ENCODE data around the gene DNAH8.

DNAH8 gene

DNA sequence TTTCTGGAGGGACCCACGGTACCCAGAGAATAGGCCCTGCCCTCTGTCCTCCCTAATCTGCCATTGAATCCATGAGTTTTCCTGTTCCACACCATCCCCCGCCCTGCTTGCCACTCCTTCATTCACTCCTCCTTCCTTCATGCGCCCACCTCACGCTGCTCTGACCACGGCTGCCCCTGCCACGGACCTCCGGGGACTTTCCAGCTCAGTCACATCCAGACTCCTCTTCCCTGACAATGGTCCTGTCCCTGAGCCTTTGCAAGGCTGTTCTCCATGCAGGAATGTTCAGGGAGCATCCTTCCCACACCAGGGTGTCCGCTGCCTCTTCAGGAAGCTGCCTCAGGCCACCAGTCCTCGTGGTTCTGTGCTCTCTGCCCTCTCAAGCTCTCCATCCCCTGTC, 359.4 kb downstream of the DNAH8 start:
- H3K4me3 ChIP-seq (replicated peaks; ENCODE audit: low read depth, low read length) = no peak overlapping the region
- DNase-seq (ENCODE audit: low read depth) = no peak
- TF ChIP-seq, protein P1, sequence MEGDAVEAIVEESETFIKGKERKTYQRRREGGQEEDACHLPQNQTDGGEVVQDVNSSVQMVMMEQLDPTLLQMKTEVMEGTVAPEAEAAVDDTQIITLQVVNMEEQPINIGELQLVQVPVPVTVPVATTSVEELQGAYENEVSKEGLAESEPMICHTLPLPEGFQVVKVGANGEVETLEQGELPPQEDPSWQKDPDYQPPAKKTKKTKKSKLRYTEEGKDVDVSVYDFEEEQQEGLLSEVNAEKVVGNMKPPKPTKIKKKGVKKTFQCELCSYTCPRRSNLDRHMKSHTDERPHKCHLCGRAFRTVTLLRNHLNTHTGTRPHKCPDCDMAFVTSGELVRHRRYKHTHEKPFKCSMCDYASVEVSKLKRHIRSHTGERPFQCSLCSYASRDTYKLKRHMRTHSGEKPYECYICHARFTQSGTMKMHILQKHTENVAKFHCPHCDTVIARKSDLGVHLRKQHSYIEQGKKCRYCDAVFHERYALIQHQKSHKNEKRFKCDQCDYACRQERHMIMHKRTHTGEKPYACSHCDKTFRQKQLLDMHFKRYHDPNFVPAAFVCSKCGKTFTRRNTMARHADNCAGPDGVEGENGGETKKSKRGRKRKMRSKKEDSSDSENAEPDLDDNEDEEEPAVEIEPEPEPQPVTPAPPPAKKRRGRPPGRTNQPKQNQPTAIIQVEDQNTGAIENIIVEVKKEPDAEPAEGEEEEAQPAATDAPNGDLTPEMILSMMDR (IDR thresholded peaks at IDR 0.05; ENCODE audit: low read length, missing control alignments) = no peak

DNA sequence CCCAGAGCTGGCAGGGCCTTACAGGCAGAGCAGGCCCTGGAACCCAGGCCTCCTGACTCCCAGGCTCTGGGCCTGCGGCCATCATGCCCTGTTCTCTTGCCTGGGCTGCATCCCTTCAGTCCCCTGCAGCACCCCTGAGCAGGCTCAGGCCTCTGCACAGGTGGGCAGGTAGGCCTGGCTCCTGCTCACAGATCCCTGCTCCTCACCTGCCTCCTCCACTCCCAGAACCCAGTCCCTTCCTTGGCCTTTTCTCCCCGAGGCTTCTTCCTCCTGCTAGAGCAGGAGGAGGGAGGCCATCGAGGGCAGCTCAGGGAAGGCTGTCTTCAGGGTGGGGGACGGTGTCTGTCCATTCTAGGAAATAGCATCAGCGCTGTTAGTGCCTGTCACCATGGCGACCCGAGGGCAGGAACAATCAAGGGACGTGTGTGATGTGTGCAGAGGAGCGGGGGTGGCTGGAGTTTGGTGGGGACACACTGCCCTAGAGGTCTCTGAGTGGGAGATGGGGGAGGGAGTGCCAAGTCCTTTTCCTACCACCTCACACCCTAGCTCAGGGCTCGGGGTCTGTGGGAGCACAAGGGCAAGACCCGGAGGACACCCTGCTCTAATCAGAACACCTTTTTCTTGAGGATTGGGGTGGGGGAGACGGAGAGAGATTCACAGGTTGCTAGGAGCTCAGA, 360.0 kb downstream of the DNAH8 start:
- TF ChIP-seq, protein P1 (IDR thresholded peaks at IDR 0.05; ENCODE audit: low read length, missing control alignments) = no peak
- no peak for DNase-seq (ENCODE audit: low read depth)
- no peak overlapping the region for H3K4me3 ChIP-seq (replicated peaks; ENCODE audit: low read depth, low read length)

DNA sequence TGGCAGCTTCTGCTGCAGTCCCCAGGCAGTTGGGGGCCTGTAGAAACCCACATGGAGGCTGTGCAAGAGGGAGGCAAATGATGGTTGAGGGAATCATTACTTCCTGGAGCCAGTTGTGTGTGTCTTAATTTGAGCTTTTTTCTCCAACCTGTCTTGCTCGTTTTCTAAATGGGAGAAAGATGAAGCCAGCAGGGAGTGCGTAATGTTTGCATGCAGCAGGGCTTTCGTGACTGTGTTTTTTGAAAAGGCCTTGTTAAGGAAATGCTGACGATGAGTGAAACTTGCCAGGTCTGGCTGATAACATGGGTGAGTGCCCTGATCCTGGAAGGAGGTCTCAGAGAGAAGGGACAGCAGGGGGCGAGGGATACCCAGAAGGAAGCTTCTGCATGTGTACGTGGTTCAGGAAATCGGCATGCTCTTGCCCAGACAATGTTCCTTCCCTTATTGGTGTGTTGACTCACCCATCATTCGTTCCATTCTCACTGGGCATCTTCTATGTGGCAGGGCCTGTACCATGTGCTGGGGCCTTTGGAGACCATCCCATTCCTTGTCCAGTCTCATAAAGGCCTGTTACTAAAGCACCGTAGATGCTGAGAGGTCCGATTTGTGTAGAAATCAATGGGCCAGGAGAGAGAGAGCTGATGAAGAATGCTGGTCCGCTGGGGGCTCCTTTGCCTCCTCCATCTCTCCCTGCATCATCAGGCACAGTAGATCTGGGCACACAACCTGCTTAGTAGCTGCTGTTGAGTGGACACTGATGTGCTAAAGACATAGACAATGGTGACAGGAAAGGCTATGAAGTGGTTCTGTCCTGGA, 360.9 kb downstream of the DNAH8 start:
- TF ChIP-seq, protein P1 (IDR thresholded peaks at IDR 0.05; ENCODE audit: low read length, missing control alignments) = no peak
- DNase-seq (ENCODE audit: low read depth) = no peak
- H3K4me3 ChIP-seq (replicated peaks; ENCODE audit: low read depth, low read length) = no peak overlapping the region

DNA sequence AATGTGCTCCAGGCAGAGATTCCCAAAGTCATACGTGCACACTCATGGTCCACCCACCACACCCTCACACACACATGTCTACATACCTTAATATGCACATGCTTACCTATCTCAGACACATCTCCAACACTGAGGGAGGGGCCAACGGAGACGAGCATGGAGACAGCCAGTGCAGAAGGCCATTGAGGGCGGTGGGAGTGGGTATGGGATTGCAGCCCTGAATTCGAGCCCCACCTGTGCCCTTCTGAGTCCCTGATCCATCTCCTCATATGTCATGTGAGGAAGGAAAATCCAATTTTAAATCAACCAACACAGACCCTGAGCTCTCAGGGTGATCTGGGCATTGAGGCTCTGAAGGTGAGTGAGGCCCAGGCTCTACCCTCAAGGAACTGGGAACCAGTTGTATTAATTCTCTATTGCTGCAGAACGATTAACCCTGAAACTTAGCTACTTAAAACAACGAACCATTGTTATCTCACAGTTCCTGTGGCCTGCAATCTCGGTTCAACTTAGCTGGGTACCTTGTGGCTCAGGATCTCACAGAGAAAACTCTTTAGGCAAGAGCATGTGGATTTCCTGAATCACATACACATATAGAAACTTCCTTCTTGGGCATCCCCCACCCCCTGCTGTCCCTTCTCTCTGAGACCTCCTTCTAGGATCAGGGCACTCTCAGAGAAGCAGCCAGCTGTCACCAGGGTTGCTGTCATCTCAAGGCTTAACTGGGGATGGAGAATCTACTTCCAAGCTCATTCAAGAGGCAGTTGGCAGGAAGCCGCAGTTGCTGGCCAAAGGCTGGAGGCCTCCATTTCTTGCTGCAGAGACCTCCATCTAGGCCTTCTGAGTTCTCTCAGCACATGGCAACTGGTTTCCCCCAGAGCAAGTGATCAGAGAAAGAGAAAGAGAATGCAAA, 361.8 kb downstream of the DNAH8 start:
- DNase-seq (ENCODE audit: low read depth) = no peak
- H3K4me3 ChIP-seq (replicated peaks; ENCODE audit: low read depth, low read length) = no peak overlapping the region
- TF ChIP-seq, protein P1 (IDR thresholded peaks at IDR 0.05; ENCODE audit: low read length, missing control alignments) = no peak

DNA sequence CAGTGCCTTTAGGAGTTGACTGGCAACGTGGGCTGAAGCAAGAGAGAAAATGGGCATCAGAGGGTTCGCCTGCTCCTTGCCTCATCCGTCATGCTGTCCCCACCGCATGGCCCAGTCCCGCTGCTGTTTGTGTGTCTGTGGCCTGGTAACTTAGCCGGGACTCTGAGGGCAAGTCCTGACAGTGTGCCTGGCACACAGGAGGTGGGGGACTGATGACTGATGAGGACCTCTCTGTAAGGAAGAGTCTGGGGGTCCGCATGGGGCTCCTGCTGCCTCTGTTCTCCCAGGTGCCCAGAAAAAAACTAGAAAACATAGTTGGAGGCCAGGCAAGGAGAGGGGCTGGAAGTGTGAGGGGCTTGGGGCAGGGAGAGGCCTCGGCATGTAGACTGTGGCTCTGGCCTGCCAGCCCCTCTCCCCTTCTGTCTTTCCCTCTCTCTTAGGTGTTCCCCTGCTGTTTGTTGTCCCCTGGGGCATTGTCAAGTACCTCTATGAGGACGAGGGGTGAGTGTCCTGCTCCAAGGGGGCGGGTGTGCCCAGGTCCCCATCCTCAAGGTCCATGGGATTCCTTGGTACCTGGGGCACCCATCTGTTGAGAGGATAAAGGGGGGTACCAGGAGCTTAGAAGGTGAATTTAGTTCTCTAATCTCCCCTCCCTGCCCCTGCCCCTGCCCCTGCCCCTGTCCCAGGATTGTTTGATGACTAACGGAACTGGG, 362.9 kb downstream of the DNAH8 start:
- no peak overlapping the region for H3K4me3 ChIP-seq (replicated peaks; ENCODE audit: low read depth, low read length)
- TF ChIP-seq, protein P1 (IDR thresholded peaks at IDR 0.05; ENCODE audit: low read length, missing control alignments) = no peak
- DNase-seq (ENCODE audit: low read depth) = no peak

DNA sequence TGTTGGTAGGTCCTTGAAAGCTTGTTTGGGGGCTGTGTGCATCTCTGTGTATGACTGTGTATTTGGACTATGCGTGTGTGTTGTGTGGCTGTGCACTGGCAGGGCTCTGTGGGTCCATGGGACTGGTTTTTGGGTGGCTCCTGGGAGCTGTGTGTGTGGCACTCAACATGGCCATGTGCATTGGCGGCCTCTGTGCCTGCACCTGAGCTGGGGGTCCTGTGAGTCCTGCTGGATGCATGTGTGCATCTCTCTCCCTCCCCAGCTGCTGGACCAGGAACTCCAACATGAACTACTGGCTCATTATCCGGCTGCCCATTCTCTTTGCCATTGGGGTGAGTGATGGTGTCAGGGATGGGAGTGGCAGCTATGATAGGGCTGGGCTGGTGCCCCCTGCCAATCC, 363.6 kb downstream of the DNAH8 start:
- H3K4me3 ChIP-seq (replicated peaks; ENCODE audit: low read depth, low read length) = no peak overlapping the region
- TF ChIP-seq, protein P1 (IDR thresholded peaks at IDR 0.05; ENCODE audit: low read length, missing control alignments) = no peak
- no peak for DNase-seq (ENCODE audit: low read depth)
